Esophagus muscularis mucosa (tissue), 4 donors: Measurements from ENCODE around the gene TMEM248.

Experiments
- CTCF ChIP-seq, 3 experiments: fragments of 200-600 bp in 2 of 3; fragments of 450-650 bp in 1 of 3; sonication (generic) in 2 of 3; IDR thresholded peaks; one replicate each; pipeline ENCODE4 v1.5.1; 2017 to 2019; ENCODE audit warnings: antibody characterized with exemption in 3 of 3, mild to moderate bottlenecking in 2 of 3, moderate library complexity in 1 of 3
- EP300 ChIP-seq: sonication (generic); formaldehyde crosslinking; IDR thresholded peaks from one replicate; pipeline ENCODE4 v1.6.1; 2017; ENCODE audit warnings: antibody characterized with exemption
- POLR2AphosphoS5 ChIP-seq, 2 donors: sonication (generic); formaldehyde crosslinking; IDR thresholded peaks; one replicate each; pipeline ENCODE4 v1.6.1; 2017; ENCODE audit warnings: antibody characterized with exemption in 2 of 2

- no peak for TF ChIP-seq CTCF (IDR thresholded peaks at IDR 0.05)
- TF ChIP-seq POLR2AphosphoS5 (IDR thresholded peaks at IDR 0.05) = no peak
- TF ChIP-seq EP300 = no peak
Measured at GRCh38 chr7:66929165-66929564, 8.1 kb downstream of the TMEM248 start.
